T-helper 1 cell treated with Interleukin-12 subunit alpha and Interleukin-12 subunit beta and Interleukin-4 antibody, amounts not matched to agents 30 μg/mL and 1 μg/mL, for 36 hours (primary cell): ENCODE measurements around the gene SRSF3.
A peak's percentile ranks its signal among the peaks of the same experiment; 100 is the strongest.

Experiments used
- H3K27ac Mint-ChIP-seq: one replicate; pipeline ENCODE4 v1.8.0; 2021; ENCODE audit warnings: mild to moderate bottlenecking, mixed read lengths
- H3K27me3 Mint-ChIP-seq: one replicate; pipeline ENCODE4 v1.8.0; 2021; ENCODE audit warnings: low read depth, mixed read lengths
- H3K36me3 Mint-ChIP-seq: one replicate; pipeline ENCODE4 v1.8.0; 2021; ENCODE audit warnings: low read depth, mixed read lengths
- H3K4me1 Mint-ChIP-seq: one replicate; pipeline ENCODE4 v1.8.0; 2021; ENCODE audit warnings: low read depth, mixed read lengths
- H3K4me3 Mint-ChIP-seq: one replicate; pipeline ENCODE4 v1.8.0; 2021; ENCODE audit warnings: mild to moderate bottlenecking, moderate library complexity, mixed read lengths
- H3K9me3 Mint-ChIP-seq: one replicate; pipeline ENCODE4 v1.8.0; 2021; ENCODE audit warnings: mixed read lengths

The SRSF3 gene

GRCh38 chr6:36594029-36594815 is at the start of gene SRSF3:
SRSF3 (plus strand) TSS chr6:36594362; CDS start chr6:36596763, 2,401 bp downstream.
- Mint-ChIP-seq H3K4me3 (peak within 1 kb of the TSS; percentile 99), H3K4me1 (peaks cover 28% of the 10 kb centered on the region), H3K27ac (peak within 1 kb of the TSS; percentile 100), H3K27me3 (peaks cover 4% of the 10 kb centered on the region), H3K9me3 (no peaks in the 10 kb centered on the region), H3K36me3 (peaks cover 47% of the 10 kb centered on the region)

- Mint-ChIP-seq H3K9me3 (no peaks in the 10 kb centered on the region), H3K27me3 (no peaks in the 10 kb centered on the region), H3K4me3 (peak overlapping the region; percentile 99), H3K4me1 (peaks cover 50% of the 10 kb centered on the region), H3K27ac (peak overlapping the region; percentile 97), H3K36me3 (peaks cover 27% of the 10 kb centered on the region)
Measured at GRCh38 chr6:36545767-36546307, 48.3 kb upstream of the SRSF3 start.

- H3K4me1 Mint-ChIP-seq: peaks cover 45% of the 10 kb centered on the region
- peaks cover 25% of the 10 kb centered on the region for H3K36me3 Mint-ChIP-seq
- no peaks in the 10 kb centered on the region for H3K27me3 Mint-ChIP-seq
- peak overlapping the region; percentile 97 for H3K27ac Mint-ChIP-seq
- peak overlapping the region; percentile 99 for H3K4me3 Mint-ChIP-seq
- no peaks in the 10 kb centered on the region for H3K9me3 Mint-ChIP-seq
Measured at GRCh38 chr6:36546308-36546919, 47.7 kb upstream of the SRSF3 start.

GRCh38 chr6:36546920-36547645 is 47.1 kb upstream of the SRSF3 start, which contains the start of gene STK38:
STK38 (minus strand) TSS chr6:36547479; CDS start chr6:36540202, 7,277 bp downstream.
- peak within 1 kb of the TSS; percentile 99 for H3K4me3 Mint-ChIP-seq
- no peaks in the 10 kb centered on the region for H3K27me3 Mint-ChIP-seq
- peak within 1 kb of the TSS; percentile 97 for H3K27ac Mint-ChIP-seq
- peaks cover 22% of the 10 kb centered on the region for H3K36me3 Mint-ChIP-seq
- no peaks in the 10 kb centered on the region for H3K9me3 Mint-ChIP-seq
- H3K4me1 Mint-ChIP-seq: peaks cover 41% of the 10 kb centered on the region

GRCh38 chr6:36547646-36548400 is 46.3 kb upstream of the SRSF3 start:
- Mint-ChIP-seq H3K27me3 (no peaks in the 10 kb centered on the region), H3K9me3 (no peaks in the 10 kb centered on the region), H3K36me3 (peaks cover 22% of the 10 kb centered on the region), H3K27ac (peak overlapping the region; percentile 90), H3K4me3 (peak overlapping the region; percentile 99), H3K4me1 (peaks cover 39% of the 10 kb centered on the region)

GRCh38 chr6:36548401-36548743 is 45.8 kb upstream of the SRSF3 start:
- H3K4me3 Mint-ChIP-seq: peak overlapping the region; percentile 15
- no peaks in the 10 kb centered on the region for H3K27me3 Mint-ChIP-seq
- no peaks in the 10 kb centered on the region for H3K9me3 Mint-ChIP-seq
- H3K36me3 Mint-ChIP-seq: peaks cover 19% of the 10 kb centered on the region
- peaks cover 36% of the 10 kb centered on the region for H3K4me1 Mint-ChIP-seq
- H3K27ac Mint-ChIP-seq: peak overlapping the region; percentile 51

GRCh38 chr6:36550473-36551000 is 43.6 kb upstream of the SRSF3 start:
- Mint-ChIP-seq H3K9me3 (no peaks in the 10 kb centered on the region), H3K27me3 (no peaks in the 10 kb centered on the region), H3K4me1 (peaks cover 21% of the 10 kb centered on the region), H3K27ac (no peak overlapping the region), H3K36me3 (peaks cover 6% of the 10 kb centered on the region), H3K4me3 (no peak overlapping the region)

GRCh38 chr6:36555750-36556252 is 38.4 kb upstream of the SRSF3 start:
- Mint-ChIP-seq H3K36me3 (no peaks in the 10 kb centered on the region), H3K4me3 (no peak overlapping the region), H3K27me3 (peaks cover 12% of the 10 kb centered on the region), H3K9me3 (no peaks in the 10 kb centered on the region), H3K4me1 (peaks cover 1% of the 10 kb centered on the region), H3K27ac (no peak overlapping the region)

- Mint-ChIP-seq H3K4me1 (peaks cover 4% of the 10 kb centered on the region), H3K27ac (no peak overlapping the region), H3K36me3 (no peaks in the 10 kb centered on the region), H3K9me3 (no peaks in the 10 kb centered on the region), H3K27me3 (peaks cover 17% of the 10 kb centered on the region), H3K4me3 (no peak overlapping the region)
Measured at GRCh38 chr6:36556281-36556680, 37.9 kb upstream of the SRSF3 start.

- Mint-ChIP-seq H3K27ac (no peak overlapping the region), H3K4me1 (peaks cover 4% of the 10 kb centered on the region), H3K4me3 (no peak overlapping the region), H3K9me3 (no peaks in the 10 kb centered on the region), H3K36me3 (no peaks in the 10 kb centered on the region), H3K27me3 (peaks cover 35% of the 10 kb centered on the region)
Measured at GRCh38 chr6:36559011-36559793, 35.0 kb upstream of the SRSF3 start.

- no peak overlapping the region for H3K27ac Mint-ChIP-seq
- H3K4me1 Mint-ChIP-seq: peaks cover 4% of the 10 kb centered on the region
- H3K4me3 Mint-ChIP-seq: no peak overlapping the region
- peaks cover 34% of the 10 kb centered on the region for H3K27me3 Mint-ChIP-seq
- no peaks in the 10 kb centered on the region for H3K36me3 Mint-ChIP-seq
- no peaks in the 10 kb centered on the region for H3K9me3 Mint-ChIP-seq
Measured at GRCh38 chr6:36560822-36561221, 33.3 kb upstream of the SRSF3 start.

GRCh38 chr6:36563237-36563927 is 30.8 kb upstream of the SRSF3 start:
- no peak overlapping the region for H3K4me3 Mint-ChIP-seq
- peaks cover 32% of the 10 kb centered on the region for H3K27me3 Mint-ChIP-seq
- H3K9me3 Mint-ChIP-seq: no peaks in the 10 kb centered on the region
- H3K27ac Mint-ChIP-seq: no peak overlapping the region
- H3K4me1 Mint-ChIP-seq: peaks cover 4% of the 10 kb centered on the region
- H3K36me3 Mint-ChIP-seq: no peaks in the 10 kb centered on the region

GRCh38 chr6:36563928-36564284 is 30.3 kb upstream of the SRSF3 start:
- Mint-ChIP-seq H3K36me3 (no peaks in the 10 kb centered on the region), H3K9me3 (no peaks in the 10 kb centered on the region), H3K4me1 (peaks cover 4% of the 10 kb centered on the region), H3K27me3 (peaks cover 31% of the 10 kb centered on the region), H3K27ac (no peak overlapping the region), H3K4me3 (no peak overlapping the region)
